GM19193 (cell line): ENCODE measurements around the gene EPN2.
"Not testable (repeated sequence)": the region's sequence is repeated elsewhere in the genome, so short reads cannot be mapped to it uniquely, and the experiment has no call there.

Source experiments
- POLR2A ChIP-seq: IDR thresholded peaks from 4 replicates; pipeline ENCODE4 v1.6.1; 2011; ENCODE audit not compliant: insufficient read depth, insufficient read length; ENCODE audit errors: extremely low read depth

Gene EPN2

DNA sequence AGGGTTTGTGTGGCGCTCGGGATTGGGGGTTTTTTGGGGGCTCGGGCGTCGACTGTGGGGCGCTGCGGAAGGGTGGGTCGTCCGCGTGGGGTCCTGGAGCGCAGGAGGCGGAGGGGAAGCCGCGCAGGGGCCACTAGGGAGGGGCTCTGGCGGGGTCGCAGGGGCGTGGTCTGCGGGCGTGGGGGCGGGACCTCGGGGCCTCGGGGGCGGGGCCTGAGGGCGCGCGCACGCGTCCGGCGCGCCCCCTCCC is at the start of gene EPN2:
TSS of gene EPN2 (plus strand) at position 228 of the 250 bp plus-strand sequence. CDS start 45,754 bp downstream, outside the sequence.
- not testable (repeated sequence) for TF ChIP-seq POLR2A

DNA sequence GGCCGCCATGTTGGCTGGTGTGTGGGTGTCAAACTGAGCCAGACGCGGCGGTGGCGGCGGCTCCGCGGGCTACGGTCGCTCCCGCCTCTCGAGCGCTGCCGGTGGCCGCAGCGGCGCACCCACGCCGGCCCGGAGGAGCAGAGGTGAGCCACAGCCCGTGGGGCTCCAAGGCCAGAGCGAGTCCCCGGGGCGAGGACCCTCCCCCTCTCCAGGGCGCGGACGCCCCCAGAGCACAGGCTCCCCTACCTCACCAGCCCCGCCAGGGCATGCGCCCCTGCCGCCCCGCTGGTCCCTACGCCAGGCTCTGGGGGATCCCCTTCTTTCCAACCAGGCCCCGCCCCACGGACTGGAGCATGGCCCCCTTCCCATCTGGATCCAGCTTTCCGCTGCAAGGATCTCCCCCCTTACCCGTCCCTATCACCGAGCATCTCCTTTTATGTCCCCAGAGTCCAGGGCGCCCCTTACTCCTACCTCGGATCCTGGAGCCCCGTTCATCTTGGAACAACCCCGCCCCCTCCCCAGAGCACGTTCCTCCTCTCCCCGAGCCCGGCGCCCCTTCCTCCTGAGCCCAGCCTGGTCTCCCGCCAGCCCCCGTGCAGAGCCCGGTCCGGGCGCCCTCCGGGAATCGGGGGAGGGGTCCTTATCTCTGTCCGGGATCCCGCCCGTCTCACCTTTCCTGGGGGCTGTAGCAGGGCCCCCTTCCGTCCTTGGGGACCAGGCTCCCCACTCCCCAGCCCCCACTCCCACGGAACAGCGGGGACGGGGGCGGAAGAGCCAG is 412 bp downstream of the EPN2 start:
- TF ChIP-seq POLR2A: peak; percentile 56

DNA sequence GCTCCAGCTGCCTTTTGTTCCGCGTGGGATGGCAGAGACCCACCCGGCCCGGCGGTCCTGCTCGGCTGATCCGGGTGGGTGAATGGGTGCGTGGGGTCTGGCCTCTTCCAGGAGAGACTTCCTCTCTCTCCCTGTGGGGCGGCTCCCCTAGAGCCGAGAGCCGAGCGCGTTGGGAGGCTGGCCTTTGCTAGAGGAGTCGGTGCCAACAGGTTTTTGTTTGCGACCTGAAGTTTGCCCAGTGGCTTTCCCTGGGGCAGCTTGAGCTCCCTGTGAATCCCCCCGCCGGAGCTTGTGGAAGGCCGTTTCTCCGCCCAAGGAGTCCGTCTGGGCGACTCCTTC is 970 bp downstream of the EPN2 start:
- no peak for TF ChIP-seq POLR2A

DNA sequence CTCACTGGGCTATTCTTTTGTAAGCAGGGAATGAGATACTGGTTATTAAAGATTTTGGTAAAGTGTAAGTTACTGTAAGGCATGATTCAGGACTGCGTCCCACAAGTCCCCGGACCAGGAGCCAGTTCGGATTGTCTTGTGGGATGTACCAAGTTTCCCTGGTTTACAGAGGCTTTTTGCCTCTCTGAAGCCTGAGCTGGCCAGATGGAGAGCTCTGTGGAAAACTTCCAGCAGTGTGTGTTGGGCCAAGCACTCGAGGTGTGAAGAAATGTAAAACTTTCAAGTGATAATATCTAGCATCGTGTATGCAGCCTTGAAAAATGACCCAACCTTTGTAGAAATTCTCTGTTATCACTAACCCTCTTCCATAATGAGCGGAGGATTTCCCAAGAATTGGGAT is 2.4 kb downstream of the EPN2 start:
- no peak for TF ChIP-seq POLR2A

DNA sequence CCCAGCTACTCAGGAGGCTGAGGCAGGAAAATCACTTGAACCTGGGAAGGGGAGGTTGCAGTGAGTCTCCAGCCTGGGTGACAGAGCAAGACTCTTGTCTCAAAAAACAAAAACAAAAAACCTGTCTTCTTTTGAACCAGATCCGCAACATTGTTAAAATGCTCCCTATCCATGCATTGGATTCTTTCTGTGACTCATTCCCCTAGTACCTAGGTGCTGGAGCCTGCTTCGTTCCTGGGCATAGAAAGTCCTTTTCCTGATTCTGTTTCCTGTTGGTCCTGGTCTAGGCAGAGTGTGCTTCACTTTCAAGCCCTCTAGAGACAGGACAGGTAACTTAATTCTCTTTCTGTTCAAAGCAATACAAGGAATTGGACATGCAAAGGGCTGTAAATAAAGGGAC is 5.2 kb downstream of the EPN2 start:
- no peak for TF ChIP-seq POLR2A

DNA sequence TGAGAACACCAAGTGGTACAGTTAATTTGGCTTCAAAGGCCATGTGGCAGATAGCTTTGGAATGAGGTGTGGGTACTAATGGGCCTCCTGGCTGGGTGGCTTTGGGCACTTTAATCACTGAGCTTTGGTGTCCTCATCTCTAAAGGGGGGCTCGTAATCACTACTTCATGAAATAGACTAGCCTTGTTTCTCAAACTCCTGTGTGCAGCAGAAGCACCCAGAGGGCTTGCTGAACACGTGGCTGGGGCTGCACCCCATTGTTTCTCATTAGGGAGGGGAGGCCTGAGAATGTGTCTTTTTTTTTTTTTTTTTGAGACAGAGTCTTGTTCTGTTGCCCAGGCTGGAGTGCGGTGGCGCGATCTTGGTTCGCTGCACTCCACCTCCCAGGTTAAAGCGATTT is 5.8 kb downstream of the EPN2 start:
- TF ChIP-seq POLR2A: no peak

DNA sequence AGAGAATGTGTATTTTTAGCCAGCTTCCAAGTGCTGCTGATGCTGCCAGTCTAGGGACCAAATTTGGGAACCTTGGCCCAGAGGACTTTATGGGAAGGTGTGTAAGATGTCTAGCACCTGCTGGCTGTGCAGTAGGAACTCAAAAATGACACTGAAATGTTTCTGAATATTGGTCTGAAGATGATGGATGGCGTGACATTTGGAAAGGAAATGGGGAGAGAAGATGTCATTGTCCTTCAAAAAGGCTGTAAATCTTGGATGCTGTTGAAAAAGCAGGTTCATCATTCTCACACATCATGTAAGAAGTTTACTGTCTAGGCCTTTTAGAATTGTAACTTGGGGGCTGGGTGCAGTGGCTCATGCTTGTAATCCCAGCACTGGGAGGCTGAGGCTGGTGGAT is 6.7 kb downstream of the EPN2 start:
- TF ChIP-seq POLR2A: no peak

DNA sequence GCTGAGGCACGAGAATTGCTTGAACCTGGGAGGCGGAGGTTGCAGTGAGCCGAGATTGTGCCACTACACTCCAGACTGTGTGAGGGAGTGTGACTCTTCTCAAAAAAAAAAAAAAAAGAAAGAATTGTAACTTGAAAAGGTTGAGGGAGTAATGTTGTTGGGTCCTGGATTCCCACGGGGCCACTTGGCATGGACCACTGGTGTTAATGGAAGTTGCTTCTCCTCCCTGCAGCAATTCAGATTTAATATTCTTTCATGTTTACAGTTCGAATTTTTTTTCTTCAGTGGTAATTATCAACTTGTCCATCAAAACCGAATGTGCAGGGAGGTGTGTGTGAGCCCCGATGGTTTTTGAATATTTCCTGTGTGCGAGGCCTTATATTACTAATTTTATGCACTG is 7.2 kb downstream of the EPN2 start:
- no peak for TF ChIP-seq POLR2A

DNA sequence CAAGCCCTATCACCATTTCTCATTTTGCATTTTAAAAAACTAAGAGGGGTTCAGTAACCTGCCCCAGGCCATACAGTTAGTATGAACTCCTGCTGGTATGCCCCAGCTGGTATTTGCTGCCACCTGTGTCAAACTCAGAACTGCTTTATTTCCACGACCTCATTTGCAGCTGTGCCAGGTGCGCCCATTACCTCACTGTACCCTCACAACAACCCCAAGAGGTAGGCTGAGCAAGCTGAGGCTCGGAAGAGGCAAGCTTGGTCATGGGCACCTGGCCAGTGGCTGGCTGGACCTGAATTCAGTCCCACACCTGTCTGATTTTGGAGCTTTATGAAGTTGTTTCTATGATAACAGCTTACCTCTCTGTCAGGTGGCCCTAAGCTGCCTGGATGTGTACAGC is 7.6 kb downstream of the EPN2 start:
- no peak for TF ChIP-seq POLR2A

DNA sequence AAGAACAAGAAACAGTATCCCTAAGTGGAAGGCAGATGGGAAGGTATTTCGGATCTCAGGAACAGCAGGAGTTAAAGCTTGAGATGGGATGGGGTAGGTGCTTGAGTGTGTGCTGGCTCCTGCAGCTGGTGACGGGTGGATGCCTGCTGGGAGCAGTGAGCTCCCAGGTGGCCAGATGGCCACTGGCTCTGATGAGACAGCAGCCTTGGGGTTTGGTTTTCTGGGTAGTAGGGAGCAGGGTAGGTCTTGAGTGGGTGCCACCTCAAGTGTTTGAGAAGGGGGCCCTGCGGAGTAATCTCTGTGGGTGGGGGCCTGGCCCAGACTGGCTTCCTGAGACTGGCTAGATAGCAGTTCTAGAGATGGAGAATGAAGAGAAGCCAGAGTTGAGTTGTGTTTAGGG is 10.3 kb downstream of the EPN2 start:
- TF ChIP-seq POLR2A: no peak

DNA sequence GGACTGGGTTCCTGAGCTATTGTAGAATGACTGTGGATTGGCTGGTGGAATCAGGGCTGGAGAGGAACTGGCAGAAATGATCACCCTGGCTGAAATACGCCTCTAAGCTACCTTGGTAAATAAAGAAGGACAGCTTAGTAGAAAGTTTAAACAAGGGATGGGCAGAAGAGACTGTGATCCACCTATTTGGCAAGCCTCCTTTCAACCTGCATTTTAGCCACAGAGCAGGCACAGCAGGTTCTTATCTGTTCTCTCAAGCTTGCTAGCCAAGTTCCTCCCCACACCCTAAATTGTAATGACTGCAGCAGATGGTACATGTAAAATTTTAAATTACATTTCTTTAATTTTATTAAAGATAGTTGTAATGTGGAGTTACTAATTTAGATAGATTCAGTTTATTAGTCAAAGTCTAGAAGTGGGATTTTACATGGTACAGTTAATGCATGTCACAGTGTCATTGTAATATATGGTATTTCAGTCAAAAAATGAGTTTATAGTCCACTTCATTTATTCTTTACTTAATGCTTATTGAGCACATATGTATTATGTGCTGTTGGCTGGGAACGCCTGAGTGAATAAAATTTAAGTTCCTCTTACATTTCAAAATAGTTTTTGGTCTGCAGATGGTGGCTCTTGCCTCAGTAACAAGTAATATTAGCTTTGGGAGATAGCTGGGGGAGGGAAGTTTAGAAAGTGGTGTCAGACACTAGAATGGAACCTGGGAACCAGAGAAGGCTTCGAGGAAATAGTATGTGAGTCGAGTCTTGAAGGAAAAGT is 11.2 kb downstream of the EPN2 start:
- TF ChIP-seq POLR2A: no peak

DNA sequence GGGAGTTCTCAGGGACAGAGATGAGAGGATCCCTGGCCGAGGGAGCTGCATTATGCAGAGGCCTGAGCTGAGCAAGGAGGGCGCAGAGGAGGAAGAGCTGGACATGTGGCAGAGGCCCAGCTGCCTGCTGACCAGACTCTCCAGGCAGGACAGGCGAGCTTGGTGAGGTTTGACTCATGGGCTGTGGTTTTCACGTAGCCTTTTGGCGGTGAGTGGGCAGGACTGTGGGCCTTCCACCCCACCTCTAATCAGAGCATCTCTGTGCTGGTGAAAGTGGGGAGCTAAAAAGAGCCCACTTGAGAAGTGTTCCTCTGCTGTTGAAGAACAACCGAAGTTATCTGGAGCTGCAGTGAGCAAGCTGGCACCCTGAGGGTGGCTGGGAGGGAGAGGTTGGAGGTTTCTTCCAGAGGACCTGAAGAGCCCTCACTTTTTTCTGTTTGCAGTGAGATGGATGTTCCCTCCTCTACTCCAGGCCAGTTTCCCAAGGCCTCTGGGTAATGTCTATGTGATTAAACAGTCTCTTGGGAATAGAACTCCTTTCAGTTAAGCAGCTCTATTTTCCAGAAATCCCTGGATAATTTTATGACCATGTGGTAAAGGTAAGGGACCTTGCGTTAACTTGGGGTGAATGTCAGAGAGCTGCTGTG is 11.9 kb downstream of the EPN2 start:
- TF ChIP-seq POLR2A: no peak

DNA sequence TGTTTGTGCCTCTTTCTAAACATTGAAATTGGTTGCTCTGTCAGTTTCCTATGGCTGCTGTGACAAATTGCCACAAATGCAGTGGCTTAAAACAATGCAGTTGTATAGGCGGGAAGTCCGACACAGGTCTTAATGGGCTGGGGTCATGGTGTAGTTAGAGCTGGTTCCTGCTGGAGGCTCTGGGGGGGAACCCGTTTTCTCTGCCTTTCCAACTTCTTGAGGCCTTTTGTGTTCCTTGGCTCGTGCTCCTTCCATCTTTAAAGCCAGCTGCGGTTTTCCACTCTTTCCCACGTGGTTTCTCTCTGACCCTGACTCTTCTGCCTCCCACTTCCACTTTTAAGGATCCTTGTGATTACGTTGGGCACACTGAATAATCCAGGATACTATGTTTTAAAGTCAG is 12.5 kb downstream of the EPN2 start:
- no peak for TF ChIP-seq POLR2A

DNA sequence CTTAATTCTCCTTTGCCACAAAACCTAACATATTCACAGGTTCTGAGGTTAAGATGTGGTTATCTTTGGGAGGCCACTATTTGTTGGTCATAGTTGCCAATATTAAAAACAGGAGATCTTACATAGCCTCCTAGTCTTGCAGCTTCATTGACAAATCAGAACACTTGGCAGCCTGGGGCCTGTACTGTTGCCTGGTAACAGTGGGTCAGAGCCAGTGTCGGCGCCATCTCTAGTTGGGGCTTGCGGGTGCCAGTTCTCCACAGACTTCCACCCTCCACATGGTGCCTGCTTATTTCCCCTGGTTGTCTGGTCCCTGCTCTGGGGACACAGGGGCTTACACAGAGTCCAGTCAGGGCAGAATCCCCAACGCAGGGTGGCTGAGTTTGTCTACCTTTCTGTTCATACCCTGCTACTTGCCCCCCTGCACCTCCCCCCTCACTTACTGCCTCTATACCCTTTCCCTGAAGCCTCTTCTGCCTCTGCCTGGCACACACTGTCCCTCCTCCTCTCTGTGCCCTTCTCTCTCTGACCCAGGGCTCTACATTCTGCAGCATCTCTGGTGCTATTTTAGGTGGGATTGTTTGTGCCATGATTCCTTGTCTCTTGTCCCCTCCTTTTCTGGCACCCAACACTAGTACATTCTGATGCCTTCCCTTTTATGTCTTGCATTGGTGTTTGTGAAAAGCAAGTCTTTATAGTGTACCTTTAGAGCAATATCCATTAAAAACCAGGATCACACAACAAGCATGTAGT is 13.4 kb downstream of the EPN2 start:
- no peak for TF ChIP-seq POLR2A

DNA sequence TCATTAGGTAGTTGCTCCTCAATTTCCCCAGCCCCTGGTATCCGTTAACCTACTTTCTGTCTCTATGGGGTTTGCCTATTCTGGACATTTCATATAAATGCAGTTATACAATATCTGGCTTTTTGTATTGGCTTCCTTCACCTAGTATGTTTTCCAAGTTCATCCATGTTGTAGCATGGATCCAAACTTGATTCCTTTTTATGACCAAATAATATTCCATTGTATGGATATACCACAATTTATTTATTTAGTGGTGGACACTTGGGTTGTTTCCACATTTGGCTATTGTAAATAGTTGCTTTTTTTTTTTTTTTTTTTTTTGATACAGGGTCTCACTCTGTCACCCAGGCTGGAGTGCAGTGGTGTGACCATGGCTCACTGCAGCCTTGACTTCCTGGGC is 15.9 kb downstream of the EPN2 start:
- no peak for TF ChIP-seq POLR2A
